Heart left ventricle (tissue), 13 donors: ENCODE data around the gene CCNB2.

Experiments used
- POLR2A ChIP-seq, 2 donors: fragments of 450-650 bp; IDR thresholded peaks; one replicate each; pipeline ENCODE4 v1.6.1; 2017; ENCODE audit warnings: antibody characterized with exemption in 2 of 2, mild to moderate bottlenecking in 2 of 2, moderate library complexity in 2 of 2
- TF ChIP-seq, protein P1 (sequence below), 12 donors: fragments of 200-600 bp; sonication (generic) in 4 of 12; IDR thresholded peaks; one replicate each; pipeline versions ENCODE4 v1.5.0 to v1.8.0; 2018 to 2022; ENCODE audit warnings: antibody characterized with exemption in 12 of 12, mild to moderate bottlenecking in 5 of 12
- donor health status: ischemic (EF 13 %, LVEDD 7.1; RV severe dilation, severe dysfunction).
- donor health status: DM: no; HTN: yes; CAD: no.
- donor health status: DM: no; HTN: no; CAD: no.
- donor health status: ischemic (EF 25% LVEDD 6.9; RV normal size, moderate dysfunction).
- donor health status: ischemic (EF 25% LVEDD 5.7; RV mildly dilated, moderate dysfunction).
- donor health status: ischemic (EF 35%, LVEDD 5.7; RV mildly dilated, moderate dysfunction).
- donor health status: nonischemic (EF 11% LVEDD 7.7; RV severe dilation, severe dysfunction).
- donor health status: DM: yes; HTN: yes; CAD: no.
- donor health status: PGD.
- donor health status: ischemic (EF 29% LVEDD 5.4; RV normal size, mild dysfunction).
- donor health status: nonischemic (EF 23%, LVEDD 6.1; RV moderate dilation, normal function).

DNA sequence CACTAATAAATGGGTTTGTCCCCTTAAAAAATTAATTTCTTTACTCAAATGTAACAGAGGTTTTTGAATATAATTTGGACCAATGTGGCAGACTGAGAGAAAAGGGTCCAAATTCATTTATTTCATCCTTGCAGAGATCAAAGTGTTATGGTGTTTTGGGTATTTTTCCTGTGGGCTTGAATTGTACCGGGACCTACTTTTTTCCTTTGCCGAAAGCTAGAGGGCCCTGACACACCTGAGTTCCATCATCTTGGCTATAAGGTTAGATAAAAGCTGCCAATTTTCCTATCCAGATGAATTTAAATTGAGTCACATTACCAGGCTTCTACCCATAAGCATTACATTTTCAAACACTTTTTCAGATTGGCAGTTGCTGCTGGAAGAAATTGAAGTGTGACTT lies 908 bp downstream of the CCNB2 start:
- TF ChIP-seq POLR2A (IDR thresholded peaks at IDR 0.05) = no peak
- TF ChIP-seq, protein P1, sequence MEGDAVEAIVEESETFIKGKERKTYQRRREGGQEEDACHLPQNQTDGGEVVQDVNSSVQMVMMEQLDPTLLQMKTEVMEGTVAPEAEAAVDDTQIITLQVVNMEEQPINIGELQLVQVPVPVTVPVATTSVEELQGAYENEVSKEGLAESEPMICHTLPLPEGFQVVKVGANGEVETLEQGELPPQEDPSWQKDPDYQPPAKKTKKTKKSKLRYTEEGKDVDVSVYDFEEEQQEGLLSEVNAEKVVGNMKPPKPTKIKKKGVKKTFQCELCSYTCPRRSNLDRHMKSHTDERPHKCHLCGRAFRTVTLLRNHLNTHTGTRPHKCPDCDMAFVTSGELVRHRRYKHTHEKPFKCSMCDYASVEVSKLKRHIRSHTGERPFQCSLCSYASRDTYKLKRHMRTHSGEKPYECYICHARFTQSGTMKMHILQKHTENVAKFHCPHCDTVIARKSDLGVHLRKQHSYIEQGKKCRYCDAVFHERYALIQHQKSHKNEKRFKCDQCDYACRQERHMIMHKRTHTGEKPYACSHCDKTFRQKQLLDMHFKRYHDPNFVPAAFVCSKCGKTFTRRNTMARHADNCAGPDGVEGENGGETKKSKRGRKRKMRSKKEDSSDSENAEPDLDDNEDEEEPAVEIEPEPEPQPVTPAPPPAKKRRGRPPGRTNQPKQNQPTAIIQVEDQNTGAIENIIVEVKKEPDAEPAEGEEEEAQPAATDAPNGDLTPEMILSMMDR (IDR thresholded peaks at IDR 0.05) = no peak
